ENCODE results near the gene CHST3. TPM values are rescaled to one million over a fixed set of nuclear protein-coding genes. Genes with fewer than 3 reads are reported as not detected.

The CHST3 gene
- total RNA-seq, 1 donor from 2014 or later = 21.7 TPM

- Mint-ChIP-seq H3K9me3 (peaks cover 6% of the 10 kb centered on the region), H3K36me3 (peaks cover 3% of the 10 kb centered on the region), H3K4me1 (ENCODE audit: unreplicated experiment) (no peaks in the 10 kb centered on the region), H3K27ac (no peak overlapping the region), H3K27me3 (no peaks in the 10 kb centered on the region), H3K4me3 (no peak overlapping the region)
- DNase-seq (ENCODE audit: extremely low spot score, unreplicated experiment) = no peak
- no peak for TF ChIP-seq CTCF (conservative IDR thresholded peaks at IDR 0.05)
Measured at GRCh38 chr10:71931295-71931694, 32.9 kb upstream of the CHST3 start.

- Mint-ChIP-seq H3K9me3 (peaks cover 12% of the 10 kb centered on the region), H3K36me3 (peaks cover 3% of the 10 kb centered on the region), H3K27ac (no peak overlapping the region), H3K4me3 (no peak overlapping the region), H3K27me3 (no peaks in the 10 kb centered on the region), H3K4me1 (ENCODE audit: unreplicated experiment) (peaks cover 2% of the 10 kb centered on the region)
- no peak for DNase-seq (ENCODE audit: extremely low spot score, unreplicated experiment)
- no peak for TF ChIP-seq CTCF (conservative IDR thresholded peaks at IDR 0.05)
Measured at GRCh38 chr10:71933651-71934050, 30.5 kb upstream of the CHST3 start.

- DNase-seq (ENCODE audit: extremely low spot score, unreplicated experiment) = no peak
- no peak overlapping the region for H3K27ac Mint-ChIP-seq
- no peak overlapping the region for H3K4me3 Mint-ChIP-seq
- H3K36me3 Mint-ChIP-seq = peaks cover 3% of the 10 kb centered on the region
- H3K9me3 Mint-ChIP-seq = peaks cover 25% of the 10 kb centered on the region
- no peak for TF ChIP-seq CTCF (conservative IDR thresholded peaks at IDR 0.05)
- H3K4me1 Mint-ChIP-seq (ENCODE audit: unreplicated experiment) = peaks cover 6% of the 10 kb centered on the region
- H3K27me3 Mint-ChIP-seq = no peaks in the 10 kb centered on the region
Measured at GRCh38 chr10:71938211-71938610, 26.0 kb upstream of the CHST3 start.

GRCh38 chr10:71939304-71939703, 24.9 kb upstream of the CHST3 start:
- H3K9me3 Mint-ChIP-seq = peaks cover 20% of the 10 kb centered on the region
- H3K4me3 Mint-ChIP-seq = no peak overlapping the region
- H3K4me1 Mint-ChIP-seq (ENCODE audit: unreplicated experiment) = peaks cover 6% of the 10 kb centered on the region
- H3K27ac Mint-ChIP-seq = no peak overlapping the region
- no peaks in the 10 kb centered on the region for H3K27me3 Mint-ChIP-seq
- H3K36me3 Mint-ChIP-seq = peaks cover 3% of the 10 kb centered on the region
- no peak for TF ChIP-seq CTCF (conservative IDR thresholded peaks at IDR 0.05)
- DNase-seq (ENCODE audit: extremely low spot score, unreplicated experiment) = no peak

GRCh38 chr10:71939861-71940474, 24.2 kb upstream of the CHST3 start:
- Mint-ChIP-seq H3K27me3 (no peaks in the 10 kb centered on the region), H3K9me3 (peaks cover 20% of the 10 kb centered on the region), H3K4me3 (no peak overlapping the region), H3K27ac (no peak overlapping the region), H3K36me3 (peaks cover 1% of the 10 kb centered on the region), H3K4me1 (ENCODE audit: unreplicated experiment) (peaks cover 6% of the 10 kb centered on the region)
- TF ChIP-seq CTCF (conservative IDR thresholded peaks at IDR 0.05) = no peak
- no peak for DNase-seq (ENCODE audit: extremely low spot score, unreplicated experiment)

GRCh38 chr10:71940752-71941151, 23.4 kb upstream of the CHST3 start:
- Mint-ChIP-seq H3K27me3 (no peaks in the 10 kb centered on the region), H3K36me3 (peaks cover 2% of the 10 kb centered on the region), H3K4me3 (no peak overlapping the region), H3K9me3 (peaks cover 22% of the 10 kb centered on the region), H3K27ac (no peak overlapping the region), H3K4me1 (ENCODE audit: unreplicated experiment) (peaks cover 6% of the 10 kb centered on the region)
- DNase-seq (ENCODE audit: extremely low spot score, unreplicated experiment) = no peak
- TF ChIP-seq CTCF (conservative IDR thresholded peaks at IDR 0.05) = no peak

All from type B pancreatic cell (in vitro differentiated cells).